ENCODE results near the gene NFATC1. TPM values are rescaled to one million over a fixed set of nuclear protein-coding genes. Genes with fewer than 3 reads are reported as not detected.

NFATC1 gene
- total RNA-seq, 1 donor from 2014 or later: 0.53 TPM

GRCh38 chr18:79532313-79533007 is 136.7 kb downstream of the NFATC1 start:
- no peak for FAIRE-seq

GRCh38 chr18:79533146-79533545 is 137.4 kb downstream of the NFATC1 start:
- H3K36me3 ChIP-seq (ENCODE audit: control insufficient read depth, insufficient read depth, low read length): no peaks in the 10 kb centered on the region
- no peak for TF ChIP-seq CTCF (IDR thresholded peaks at IDR 0.05; ENCODE audit: insufficient read depth, low read length, severe bottlenecking)
- H3K27me3 ChIP-seq (ENCODE audit: control insufficient read depth, insufficient read depth, low read length): no peaks in the 10 kb centered on the region
- FAIRE-seq: no peak
- DNase-seq (ENCODE audit: low read depth): no peak
- no peak overlapping the region for H3K4me3 ChIP-seq (ENCODE audit: low read depth, low read length)

More at GRCh38 chr18:79532313-79533007, 136.7 kb downstream of the NFATC1 start:
- Histone ChIP-seq H3K27me3 (ENCODE audit: control insufficient read depth, insufficient read depth, low read length) (no peaks in the 10 kb centered on the region), H3K4me3 (ENCODE audit: low read depth, low read length) (no peak overlapping the region), H3K36me3 (ENCODE audit: control insufficient read depth, insufficient read depth, low read length) (no peaks in the 10 kb centered on the region)
- DNase-seq (ENCODE audit: low read depth): no peak
- no peak for TF ChIP-seq CTCF (IDR thresholded peaks at IDR 0.05; ENCODE audit: insufficient read depth, low read length, severe bottlenecking)

GRCh38 chr18:79533591-79533990 is 137.9 kb downstream of the NFATC1 start:
- H3K36me3 ChIP-seq (ENCODE audit: control insufficient read depth, insufficient read depth, low read length): no peaks in the 10 kb centered on the region
- no peaks in the 10 kb centered on the region for H3K27me3 ChIP-seq (ENCODE audit: control insufficient read depth, insufficient read depth, low read length)
- no peak for DNase-seq (ENCODE audit: low read depth)
- no peak for TF ChIP-seq CTCF (IDR thresholded peaks at IDR 0.05; ENCODE audit: insufficient read depth, low read length, severe bottlenecking)
- no peak for FAIRE-seq
- no peak overlapping the region for H3K4me3 ChIP-seq (ENCODE audit: low read depth, low read length)

DNA sequence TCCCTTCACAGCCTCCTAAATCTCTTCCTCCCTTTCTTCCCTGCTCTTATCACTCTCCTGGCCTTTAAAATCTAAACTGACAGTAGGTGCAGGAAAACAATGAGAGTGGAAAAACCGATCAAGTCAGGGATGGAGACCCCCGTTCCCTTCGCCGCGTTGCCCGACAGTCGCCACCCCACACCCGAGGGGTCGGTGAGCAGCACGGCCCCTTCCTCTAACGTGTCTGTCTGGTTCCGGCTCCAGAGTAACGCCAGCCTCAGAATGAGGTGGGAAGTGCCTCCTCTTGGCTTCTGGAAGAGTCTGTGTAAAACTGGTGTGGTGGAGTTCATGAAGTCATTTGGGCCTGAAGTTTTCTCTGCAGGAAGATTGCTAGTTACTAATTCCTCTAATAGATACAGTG is 138.6 kb downstream of the NFATC1 start:
- FAIRE-seq: no peak
- H3K27me3 ChIP-seq (ENCODE audit: control insufficient read depth, insufficient read depth, low read length): no peaks in the 10 kb centered on the region
- no peak for TF ChIP-seq CTCF (IDR thresholded peaks at IDR 0.05; ENCODE audit: insufficient read depth, low read length, severe bottlenecking)
- DNase-seq (ENCODE audit: low read depth): no peak
- H3K36me3 ChIP-seq (ENCODE audit: control insufficient read depth, insufficient read depth, low read length): no peaks in the 10 kb centered on the region
- no peak overlapping the region for H3K4me3 ChIP-seq (ENCODE audit: low read depth, low read length)

DNA sequence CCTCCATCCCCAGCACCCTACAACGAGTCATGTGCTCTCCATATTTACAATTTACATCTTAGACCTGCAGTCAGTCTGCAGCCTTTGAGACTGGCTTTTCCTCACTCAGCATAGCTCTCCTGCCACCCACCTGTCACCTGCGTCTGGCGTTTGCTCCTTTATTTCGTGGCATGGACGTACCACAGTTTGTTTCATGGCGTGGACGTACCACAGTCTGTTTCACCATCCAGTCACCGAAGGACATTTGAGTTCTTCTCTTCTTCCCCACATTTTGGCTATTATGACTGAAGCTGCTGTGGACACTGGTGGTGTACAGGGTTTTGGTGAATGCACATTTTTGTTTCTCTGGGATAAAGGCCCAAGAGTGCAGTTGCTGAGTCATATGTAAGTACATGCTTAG is 142.0 kb downstream of the NFATC1 start:
- H3K36me3 ChIP-seq (ENCODE audit: control insufficient read depth, insufficient read depth, low read length): no peaks in the 10 kb centered on the region
- DNase-seq (ENCODE audit: low read depth): no peak
- no peak for FAIRE-seq
- H3K27me3 ChIP-seq (ENCODE audit: control insufficient read depth, insufficient read depth, low read length): no peaks in the 10 kb centered on the region
- no peak overlapping the region for H3K4me3 ChIP-seq (ENCODE audit: low read depth, low read length)
- TF ChIP-seq CTCF (IDR thresholded peaks at IDR 0.05; ENCODE audit: insufficient read depth, low read length, severe bottlenecking): no peak

GRCh38 chr18:79538635-79539034 is 142.9 kb downstream of the NFATC1 start:
- H3K36me3 ChIP-seq (ENCODE audit: control insufficient read depth, insufficient read depth, low read length): no peaks in the 10 kb centered on the region
- no peaks in the 10 kb centered on the region for H3K27me3 ChIP-seq (ENCODE audit: control insufficient read depth, insufficient read depth, low read length)
- DNase-seq (ENCODE audit: low read depth) (no peak), FAIRE-seq (no peak)
- no peak overlapping the region for H3K4me3 ChIP-seq (ENCODE audit: low read depth, low read length)
- no peak for TF ChIP-seq CTCF (IDR thresholded peaks at IDR 0.05; ENCODE audit: insufficient read depth, low read length, severe bottlenecking)
